Stimulated activated CD4-positive, alpha-beta T cell treated with anti-CD3 and anti-CD28 coated beads, TNF-alpha, amount 100 ng/mL, for 4 hours (primary cell): Measurements from ENCODE around the gene APBA3.

Source experiments
- DNase-seq, 3 experiments: peaks; one replicate each; pipeline ENCODE4 v3.0.0-alpha.2; 2020; ENCODE audit warnings: low read depth in 3 of 3

Gene APBA3

GRCh38 chr19:3720349-3720917 is 41.1 kb downstream of the APBA3 start:
- no peak for DNase-seq

DNA sequence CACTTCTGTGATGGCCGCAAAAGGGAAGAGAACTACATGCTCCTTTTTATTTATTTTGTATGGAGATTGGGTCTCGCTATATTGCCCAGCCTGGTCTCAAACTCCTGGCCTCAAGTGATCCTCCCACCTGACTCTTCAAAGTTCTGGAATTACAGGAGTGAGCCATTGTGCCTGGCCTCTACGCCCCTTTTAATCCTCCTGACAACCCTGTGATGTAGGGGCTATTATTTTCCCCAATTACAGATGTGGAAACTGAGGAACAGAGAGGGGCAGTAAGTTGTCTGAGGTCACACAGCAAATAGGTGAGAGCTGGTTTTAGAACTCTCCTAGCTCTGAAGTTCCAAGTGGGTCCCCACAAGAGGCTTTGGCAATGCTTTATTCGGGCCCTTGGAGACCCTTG is 41.6 kb downstream of the APBA3 start:
- DNase-seq: no peak

DNA sequence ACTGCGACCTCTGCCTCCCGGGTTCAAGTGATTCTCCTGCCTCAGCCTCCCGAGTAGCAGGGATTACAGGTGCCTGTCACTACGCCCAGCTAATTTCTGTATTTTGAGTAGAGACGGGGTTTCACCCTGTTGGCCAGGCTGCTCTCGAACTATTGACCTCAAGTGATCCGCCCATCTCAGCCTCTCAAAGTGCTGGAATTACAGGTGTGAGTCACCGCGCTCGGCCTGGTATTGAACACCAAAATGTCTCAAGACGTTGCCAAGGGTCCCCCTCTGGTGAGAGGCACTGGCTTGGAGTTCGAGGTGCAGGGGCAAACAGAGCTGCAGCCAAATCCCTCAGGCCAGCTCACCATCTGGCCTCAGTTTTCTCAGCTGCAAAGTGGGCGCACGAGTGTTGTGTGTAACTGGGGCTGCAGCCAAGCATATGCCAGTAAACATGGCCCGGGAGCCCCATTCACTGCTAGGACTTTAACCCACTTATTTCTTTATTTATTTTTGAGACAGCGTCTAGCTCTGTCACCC is 45.3 kb downstream of the APBA3 start:
- no peak for DNase-seq

- DNase-seq: no peak
Measured at GRCh38 chr19:3712663-3713611, 48.6 kb downstream of the APBA3 start.

- DNase-seq: no peak
Measured at GRCh38 chr19:3710265-3710812, 51.2 kb downstream of the APBA3 start.

DNA sequence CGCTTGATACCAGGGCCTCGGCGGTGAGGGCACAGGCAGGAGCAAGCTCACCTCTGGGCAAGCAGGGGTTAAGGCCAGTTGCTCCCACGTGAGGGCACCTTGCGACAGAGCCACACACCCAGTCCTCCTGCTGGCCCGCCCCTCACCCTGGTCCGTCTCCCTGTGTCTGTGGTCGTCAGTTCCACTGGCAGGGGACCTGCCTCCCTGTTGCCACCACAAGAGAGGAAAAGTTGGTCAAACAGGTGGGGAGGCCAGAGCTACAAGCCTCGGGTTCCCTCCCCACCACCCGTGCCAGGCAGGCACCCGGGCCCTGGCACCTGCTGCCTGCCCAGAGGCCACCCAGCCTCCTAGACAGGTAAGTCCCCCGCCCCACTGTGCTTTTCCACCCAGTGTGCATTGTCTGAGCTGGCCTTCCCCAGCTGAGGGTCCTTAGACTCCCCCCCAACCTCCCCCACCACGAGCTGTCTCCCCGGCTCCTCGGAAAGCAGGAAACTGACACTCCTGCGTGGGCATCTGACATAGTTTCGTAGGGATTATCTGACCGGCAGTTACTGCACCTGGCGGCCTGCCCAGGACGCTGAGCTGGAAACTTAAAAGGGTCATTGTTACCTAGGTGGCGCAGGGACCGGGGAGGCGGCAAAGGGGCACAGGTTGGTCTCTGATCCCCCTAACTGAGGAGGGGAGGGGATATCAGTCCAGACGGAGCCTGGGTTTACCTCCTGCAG is 53.1 kb downstream of the APBA3 start, which contains the start of gene TJP3:
Gene TJP3 (plus strand): TSS at position 178 of the 725 bp plus-strand sequence. CDS start 20,049 bp downstream, outside the sequence.
- DNase-seq: no peak

- DNase-seq: no peak
Measured at GRCh38 chr19:3707868-3708206, 53.7 kb downstream of the APBA3 start.

- DNase-seq: no peak
Measured at GRCh38 chr19:3701200-3701599, 60.3 kb downstream of the APBA3 start.
